ENCODE results near the gene SLC6A12.

The SLC6A12 gene

DNA sequence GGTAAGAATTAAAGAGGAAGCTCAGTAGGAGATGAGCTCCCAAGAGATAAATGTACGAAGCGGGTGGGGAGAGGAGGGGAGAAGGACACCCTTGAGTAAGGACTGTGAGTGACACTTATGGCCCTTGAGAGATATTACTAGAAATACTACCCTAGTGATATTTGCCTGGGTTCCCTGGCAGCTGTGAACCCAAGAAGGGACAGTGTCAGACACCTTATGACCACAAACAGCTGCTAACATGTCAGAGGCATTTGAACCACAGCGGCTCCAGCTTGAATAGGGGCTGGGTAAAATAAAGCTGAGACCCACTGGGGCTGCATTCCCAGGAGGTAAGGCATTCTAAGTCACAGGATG is 19.6 kb upstream of the SLC6A12 start:
- FAIRE-seq (no peak), DNase-seq (ENCODE audit: insufficient read length) (no peak)
- TF ChIP-seq TAF1 (IDR thresholded peaks at IDR 0.05; ENCODE audit: borderline replicate concordance, low read depth, low read length), result no peak
- no peak for TF ChIP-seq POLR2A (IDR thresholded peaks at IDR 0.05; ENCODE audit: low read depth, low read length)

DNA sequence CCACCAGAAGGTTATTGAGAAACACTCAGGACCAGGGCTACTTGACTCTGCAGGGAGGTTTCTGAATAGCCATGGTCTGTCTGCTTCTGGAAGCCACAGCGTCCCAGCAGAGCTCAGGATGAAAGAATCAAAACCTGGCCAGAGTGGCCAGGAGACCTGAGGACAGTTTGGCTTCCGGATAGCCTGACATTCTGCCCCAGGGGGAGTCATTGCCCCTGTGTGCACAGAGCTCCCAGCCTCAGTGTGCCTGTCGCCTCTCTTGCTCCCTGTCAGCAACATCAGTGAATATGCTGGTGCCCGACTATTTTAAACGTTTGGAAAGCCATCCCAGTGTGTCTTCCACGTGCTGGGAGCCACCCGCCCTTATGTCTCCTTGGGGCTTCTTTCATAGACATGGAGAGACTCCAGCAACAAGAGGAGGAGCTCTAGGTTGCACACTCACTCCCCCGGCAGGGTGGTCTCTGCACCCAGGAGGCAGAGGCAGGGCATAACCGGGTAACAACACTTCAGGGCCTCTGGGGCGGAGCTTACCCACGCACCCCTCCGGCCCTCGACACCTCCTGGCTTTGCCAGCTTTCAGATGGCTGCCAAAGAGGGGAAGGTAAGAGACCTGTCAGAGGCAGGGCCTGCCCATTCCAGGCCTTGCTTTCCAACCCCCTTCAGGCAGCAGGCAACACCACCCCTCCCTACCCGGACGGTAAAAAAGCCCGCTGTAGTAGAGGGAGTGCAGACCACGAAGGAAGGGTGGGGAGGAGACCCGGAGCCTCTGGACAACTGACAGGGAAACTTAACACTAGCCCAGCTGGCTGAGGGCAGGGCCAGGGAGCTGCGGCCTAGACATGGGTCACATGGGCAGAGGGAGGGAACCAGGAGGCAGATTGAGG is 19.0 kb upstream of the SLC6A12 start:
- DNase-seq (ENCODE audit: insufficient read length) (no peak), FAIRE-seq (no peak)
- TF ChIP-seq POLR2AphosphoS5 (IDR thresholded peaks at IDR 0.05; ENCODE audit: low read depth, low read length), result no peak
- TF ChIP-seq TAF1 (IDR thresholded peaks at IDR 0.05; ENCODE audit: borderline replicate concordance, low read depth, low read length), result no peak
- no peak for TF ChIP-seq POLR2A (IDR thresholded peaks at IDR 0.05; ENCODE audit: low read depth, low read length)

DNA sequence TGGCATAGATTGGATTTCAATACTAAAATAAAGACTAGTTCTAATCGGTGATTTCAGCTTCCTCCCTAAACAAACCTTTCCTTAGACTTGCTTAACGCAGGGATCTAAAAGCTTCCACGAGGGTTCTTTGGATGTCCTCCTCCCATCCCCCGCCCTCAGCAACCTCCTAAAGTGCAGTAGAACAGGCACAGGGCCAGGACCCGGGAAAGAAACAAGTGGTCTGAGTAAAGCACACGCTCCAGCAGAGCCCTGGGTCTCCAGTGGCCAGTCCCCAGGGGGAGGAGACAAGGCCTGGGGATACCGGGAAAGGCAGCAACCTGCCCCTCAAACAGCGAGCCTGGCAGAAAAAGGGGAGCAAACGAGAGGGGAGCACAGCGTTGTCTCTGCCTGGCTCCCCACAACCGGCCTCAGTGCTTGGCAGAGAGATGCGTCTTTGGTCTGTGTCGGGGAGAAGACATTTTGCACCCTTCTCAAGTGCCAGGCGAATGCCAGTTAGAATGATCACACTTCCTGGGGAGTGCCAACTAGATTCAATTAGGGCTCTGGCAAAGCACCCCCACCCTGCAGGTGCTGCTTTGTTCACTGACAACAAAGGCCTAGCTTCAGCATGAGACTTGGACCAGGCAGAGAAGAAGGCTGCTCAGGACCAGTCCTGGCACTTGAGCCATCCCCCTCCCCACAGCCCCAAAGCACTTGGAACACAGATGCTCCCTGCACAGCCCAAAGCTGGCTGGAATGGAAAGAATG is 17.1 kb upstream of the SLC6A12 start:
- no peak for TF ChIP-seq TAF1 (IDR thresholded peaks at IDR 0.05; ENCODE audit: borderline replicate concordance, low read depth, low read length)
- no peak for TF ChIP-seq POLR2AphosphoS5 (IDR thresholded peaks at IDR 0.05; ENCODE audit: low read depth, low read length)
- no peak for TF ChIP-seq POLR2A (IDR thresholded peaks at IDR 0.05; ENCODE audit: low read depth, low read length)
- DNase-seq (ENCODE audit: insufficient read length), result no peak
- FAIRE-seq, result no peak

DNA sequence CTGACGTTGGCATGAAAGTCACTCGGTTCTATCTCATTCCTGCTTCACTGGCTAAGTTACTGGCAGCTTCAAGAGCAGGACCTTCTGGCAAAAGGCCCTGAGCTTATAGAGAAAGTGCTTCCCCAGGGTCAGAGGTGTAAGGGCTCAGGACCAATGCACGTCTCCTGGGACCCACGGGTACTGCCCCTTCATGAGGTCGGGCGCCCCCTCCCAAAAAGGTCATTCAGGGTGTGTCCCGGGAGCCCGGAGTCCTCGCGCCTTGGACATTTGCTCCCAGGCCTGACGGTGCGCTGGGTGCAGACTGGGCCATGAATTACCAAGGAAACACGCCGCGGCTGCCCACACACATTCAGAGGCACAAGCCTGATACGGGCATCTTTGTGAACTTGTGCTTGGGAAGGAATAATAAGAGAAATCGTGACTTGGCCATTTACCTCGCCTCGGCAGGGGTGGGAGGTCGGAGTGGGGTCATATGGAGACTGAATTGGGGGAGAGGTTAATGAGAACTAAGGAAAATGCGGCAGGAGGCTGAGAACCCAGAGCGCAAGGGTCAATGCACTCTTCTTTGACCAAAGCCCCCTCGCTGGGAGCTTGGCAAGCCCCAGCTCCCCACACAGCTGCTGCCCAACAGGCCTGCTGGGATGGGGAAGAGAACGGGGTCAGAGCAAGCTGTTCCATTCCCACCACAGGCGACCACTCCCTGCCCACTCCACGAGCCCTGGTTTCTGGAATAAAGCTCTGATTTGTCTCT is 15.7 kb upstream of the SLC6A12 start:
- FAIRE-seq, result no peak
- TF ChIP-seq POLR2A (IDR thresholded peaks at IDR 0.05; ENCODE audit: low read depth, low read length) (no peak), TAF1 (IDR thresholded peaks at IDR 0.05; ENCODE audit: borderline replicate concordance, low read depth, low read length) (no peak), POLR2AphosphoS5 (IDR thresholded peaks at IDR 0.05; ENCODE audit: low read depth, low read length) (no peak)
- DNase-seq (ENCODE audit: insufficient read length), result no peak

DNA sequence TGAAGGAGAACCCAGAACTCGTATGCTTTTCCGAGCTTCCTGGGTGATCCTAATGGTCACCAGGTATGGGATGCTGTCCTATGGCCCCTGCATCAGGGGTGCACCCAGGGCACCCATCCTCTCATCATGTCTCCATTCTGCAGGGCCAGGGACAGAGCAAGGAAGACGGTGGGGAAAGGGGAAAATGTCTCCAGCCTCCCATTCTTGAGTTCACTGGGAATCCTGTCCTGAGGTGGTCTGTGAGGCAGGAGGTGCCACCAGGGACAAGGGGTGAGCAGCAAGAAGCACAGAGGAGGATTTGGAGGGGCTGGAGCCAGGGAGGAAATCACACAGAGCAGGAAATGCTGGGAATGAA is 14.9 kb upstream of the SLC6A12 start:
- TF ChIP-seq POLR2AphosphoS5 (IDR thresholded peaks at IDR 0.05; ENCODE audit: low read depth, low read length) (no peak), POLR2A (IDR thresholded peaks at IDR 0.05; ENCODE audit: low read depth, low read length) (no peak), TAF1 (IDR thresholded peaks at IDR 0.05; ENCODE audit: borderline replicate concordance, low read depth, low read length) (no peak)
- no peak for DNase-seq (ENCODE audit: insufficient read length)

DNA sequence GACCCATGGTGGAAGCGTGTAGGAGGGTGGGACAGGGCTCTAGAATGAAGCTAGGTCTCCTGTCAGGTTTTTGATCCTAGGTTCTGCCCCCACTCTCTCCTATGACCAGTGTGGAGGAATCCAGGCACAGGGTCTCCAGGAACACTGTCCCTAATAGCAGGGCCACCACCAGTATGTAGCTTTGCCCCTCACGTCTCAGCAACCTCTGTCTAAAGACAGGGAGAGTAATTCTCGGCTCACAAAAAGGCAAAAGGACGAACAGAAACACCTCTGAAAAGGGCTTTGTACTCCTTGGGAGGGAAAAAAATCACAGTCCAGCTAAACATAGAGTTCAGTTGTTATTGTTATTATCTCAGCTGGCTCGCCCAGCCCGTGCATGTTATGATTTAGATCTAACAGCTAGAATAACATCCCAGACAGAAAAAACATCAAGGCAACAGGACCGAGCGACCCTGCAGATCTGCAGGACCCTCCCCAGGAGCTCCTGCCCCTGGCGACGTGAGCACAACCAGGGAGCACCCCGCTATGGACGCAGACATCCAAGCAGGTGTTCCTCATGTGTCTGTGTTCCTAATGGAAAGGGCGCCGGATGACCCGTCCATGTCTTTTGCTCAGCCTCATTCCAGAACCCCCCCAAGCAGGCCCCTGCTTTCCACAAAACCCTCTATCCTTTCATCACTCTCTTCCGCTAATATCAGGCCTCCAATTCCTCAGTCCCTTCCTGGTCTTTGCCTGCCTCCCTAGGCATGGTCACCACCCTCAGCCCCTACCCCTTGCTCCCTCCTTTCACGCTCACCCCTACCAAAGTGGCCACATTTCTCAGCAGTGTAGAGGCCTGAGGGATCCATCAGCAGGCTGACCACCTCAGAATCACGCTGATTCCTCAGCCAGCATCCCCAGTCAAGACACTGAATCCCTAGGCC is 14.2 kb upstream of the SLC6A12 start:
- no peak for FAIRE-seq
- TF ChIP-seq POLR2A (IDR thresholded peaks at IDR 0.05; ENCODE audit: low read depth, low read length), result no peak
- TF ChIP-seq POLR2AphosphoS5 (IDR thresholded peaks at IDR 0.05; ENCODE audit: low read depth, low read length), result no peak
- TF ChIP-seq TAF1 (IDR thresholded peaks at IDR 0.05; ENCODE audit: borderline replicate concordance, low read depth, low read length), result no peak

More for the DNA sequence above, 14.9 kb upstream of the SLC6A12 start:
- no peak for FAIRE-seq

DNA sequence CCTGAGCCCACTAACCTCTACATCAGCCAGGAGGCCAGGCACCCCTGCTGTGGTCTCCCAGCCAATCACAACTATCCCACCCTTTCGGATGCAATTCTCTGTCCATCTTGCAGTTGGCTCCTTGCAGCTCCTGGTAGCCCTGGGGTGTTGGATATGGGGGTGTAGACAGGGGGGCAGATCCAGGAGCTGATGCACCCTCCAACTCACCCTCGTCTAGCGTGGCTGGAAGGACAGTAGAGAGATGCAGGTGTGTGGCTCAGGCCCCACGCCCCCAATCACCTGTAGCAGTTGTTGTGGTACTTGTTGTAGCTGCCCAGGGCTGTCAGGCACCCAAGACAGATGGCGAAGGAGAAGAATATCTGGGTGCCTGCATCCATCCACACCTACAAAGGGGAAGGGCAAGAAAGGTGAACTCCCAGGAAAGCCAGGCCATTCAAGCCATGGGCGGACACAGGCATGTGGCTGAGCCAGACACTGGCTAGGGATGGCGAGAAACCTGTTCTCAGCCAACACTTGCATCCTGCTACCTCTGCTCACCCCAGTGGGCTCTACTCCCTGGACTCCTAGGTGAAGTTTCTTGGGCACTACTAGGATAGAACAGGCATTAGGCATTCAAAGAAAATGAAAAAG is 13.4 kb upstream of the SLC6A12 start:
- no peak for DNase-seq (ENCODE audit: insufficient read length)
- TF ChIP-seq POLR2AphosphoS5 (IDR thresholded peaks at IDR 0.05; ENCODE audit: low read depth, low read length) (no peak), TAF1 (IDR thresholded peaks at IDR 0.05; ENCODE audit: borderline replicate concordance, low read depth, low read length) (no peak), POLR2A (IDR thresholded peaks at IDR 0.05; ENCODE audit: low read depth, low read length) (no peak)
- FAIRE-seq, result no peak

More for the DNA sequence above, 14.2 kb upstream of the SLC6A12 start:
- no peak for DNase-seq (ENCODE audit: insufficient read length)

DNA sequence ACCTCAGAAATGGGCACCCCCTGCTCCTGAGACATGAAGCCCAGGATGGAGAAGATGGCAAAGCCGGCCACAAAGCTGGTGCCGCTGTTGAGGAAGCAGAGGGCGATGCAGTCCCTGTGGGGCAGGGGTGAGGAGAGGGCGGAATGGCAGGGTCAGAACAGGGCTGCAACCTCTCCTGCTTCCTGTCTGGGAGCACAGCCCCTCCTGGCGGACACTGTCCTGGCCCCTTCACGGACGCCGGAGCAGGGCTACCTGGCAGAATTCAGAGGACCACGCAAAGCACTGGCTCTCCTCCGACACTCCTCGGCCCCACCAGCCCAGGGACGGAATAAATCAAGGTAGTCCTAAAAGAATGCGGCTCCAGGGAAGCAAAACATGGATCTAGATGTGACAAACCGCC is 12.4 kb upstream of the SLC6A12 start:
- FAIRE-seq, result no peak
- TF ChIP-seq TAF1 (IDR thresholded peaks at IDR 0.05; ENCODE audit: borderline replicate concordance, low read depth, low read length) (no peak), POLR2A (IDR thresholded peaks at IDR 0.05; ENCODE audit: low read depth, low read length) (no peak), POLR2AphosphoS5 (IDR thresholded peaks at IDR 0.05; ENCODE audit: low read depth, low read length) (no peak)
- DNase-seq (ENCODE audit: insufficient read length), result no peak

DNA sequence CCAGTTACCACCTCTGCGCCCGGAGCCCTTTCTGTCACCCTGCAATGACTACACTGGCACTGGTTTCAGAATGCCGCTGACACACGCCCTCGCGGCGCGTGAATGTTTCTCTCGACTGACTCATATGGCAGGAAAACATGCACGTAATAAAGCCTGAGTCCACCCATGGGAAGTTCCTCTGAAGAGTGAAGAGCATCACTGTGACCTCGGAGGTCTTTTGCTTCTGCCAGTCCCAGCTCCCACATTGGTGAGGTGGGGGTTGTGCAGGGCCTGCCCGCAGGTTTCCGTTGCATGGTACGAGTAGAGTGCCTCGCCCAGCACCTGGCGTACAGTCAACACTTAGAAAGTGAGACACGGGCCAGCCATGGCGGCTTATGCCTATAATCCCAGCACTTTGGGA is 11.1 kb upstream of the SLC6A12 start:
- FAIRE-seq (no peak), DNase-seq (ENCODE audit: insufficient read length) (no peak)
- no peak for TF ChIP-seq TAF1 (IDR thresholded peaks at IDR 0.05; ENCODE audit: borderline replicate concordance, low read depth, low read length)
- TF ChIP-seq POLR2A (IDR thresholded peaks at IDR 0.05; ENCODE audit: low read depth, low read length), result no peak

DNA sequence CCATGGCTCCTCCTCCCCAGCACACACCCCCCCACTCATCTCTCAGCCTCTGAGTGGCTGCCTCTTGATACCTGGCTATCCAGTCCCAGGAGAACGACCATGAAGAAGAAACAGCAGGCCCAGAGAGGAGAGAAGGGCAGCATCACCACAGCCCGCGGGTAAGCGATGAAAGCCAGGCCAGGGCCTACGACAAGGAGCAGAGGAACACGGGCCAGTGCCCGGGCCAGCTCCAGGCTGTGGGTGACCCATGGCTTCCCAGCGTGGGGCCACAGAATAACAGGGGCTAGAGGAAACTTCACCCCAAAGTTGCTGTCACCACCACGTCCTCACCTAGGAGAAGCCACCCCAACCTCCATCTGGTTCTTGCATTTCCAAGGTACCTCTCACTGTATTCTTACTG is 10.4 kb upstream of the SLC6A12 start:
- TF ChIP-seq POLR2AphosphoS5 (IDR thresholded peaks at IDR 0.05; ENCODE audit: low read depth, low read length) (no peak), POLR2A (IDR thresholded peaks at IDR 0.05; ENCODE audit: low read depth, low read length) (no peak), TAF1 (IDR thresholded peaks at IDR 0.05; ENCODE audit: borderline replicate concordance, low read depth, low read length) (no peak)
- FAIRE-seq (no peak), DNase-seq (ENCODE audit: insufficient read length) (no peak)

All from GM12892 (cell line).